ENCODE measurements around the gene CTNNBIP1. TPM values are rescaled to one million over a fixed set of nuclear protein-coding genes. Genes with fewer than 3 reads are reported as not detected.

Gene CTNNBIP1
- total RNA-seq, 3 donors from 2014 or later (not counting 1 experiment from before 2014, with no cell fraction given): 26.4 to 31.0 (median 29.8) TPM

DNA sequence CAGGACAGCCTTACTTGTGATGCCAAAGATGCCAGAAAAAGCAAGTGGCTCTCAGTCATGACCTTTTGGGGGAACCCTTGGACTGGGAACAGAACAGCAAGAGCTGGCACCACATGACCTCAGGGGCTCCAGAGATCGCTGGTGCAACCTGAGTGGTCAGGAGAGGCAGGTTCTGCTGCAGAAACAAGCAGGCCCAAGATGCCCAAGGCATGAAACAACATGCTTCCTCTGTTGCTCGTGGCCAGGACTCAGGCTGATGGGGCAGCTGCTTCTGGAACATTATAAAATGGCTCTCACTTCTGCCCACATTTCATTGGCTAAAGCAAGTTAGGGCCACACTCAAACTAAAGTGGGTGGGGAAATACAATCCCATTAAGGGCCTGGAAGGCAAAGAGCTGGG is 68.6 kb downstream of the CTNNBIP1 start:
- DNase-seq: no peak
- Mint-ChIP-seq H3K9me3 (no peaks in the 10 kb centered on the region), H3K4me1 (no peaks in the 10 kb centered on the region), H3K4me3 (no peak overlapping the region), H3K27me3 (ENCODE audit: low read depth in 2 of 2) (no peaks in the 10 kb centered on the region), H3K36me3 (no peaks in the 10 kb centered on the region), H3K27ac (no peak overlapping the region)
- Histone ChIP-seq H3K27ac (ENCODE audit: low read length) (no peak overlapping the region), H3K4me1 (ENCODE audit: control insufficient read depth, insufficient read depth, low read length) (no peaks in the 10 kb centered on the region), H3K36me3 (ENCODE audit: control insufficient read depth, insufficient read depth, low read length) (no peaks in the 10 kb centered on the region), H3K4me3 (ENCODE audit: low read length) (no peak overlapping the region), H3K9me3 (ENCODE audit: control insufficient read depth, insufficient read depth, low read length) (no peaks in the 10 kb centered on the region), H3K27me3 (ENCODE audit: control insufficient read depth, insufficient read depth, low read length) (no peaks in the 10 kb centered on the region)
- TF ChIP-seq, protein P1, sequence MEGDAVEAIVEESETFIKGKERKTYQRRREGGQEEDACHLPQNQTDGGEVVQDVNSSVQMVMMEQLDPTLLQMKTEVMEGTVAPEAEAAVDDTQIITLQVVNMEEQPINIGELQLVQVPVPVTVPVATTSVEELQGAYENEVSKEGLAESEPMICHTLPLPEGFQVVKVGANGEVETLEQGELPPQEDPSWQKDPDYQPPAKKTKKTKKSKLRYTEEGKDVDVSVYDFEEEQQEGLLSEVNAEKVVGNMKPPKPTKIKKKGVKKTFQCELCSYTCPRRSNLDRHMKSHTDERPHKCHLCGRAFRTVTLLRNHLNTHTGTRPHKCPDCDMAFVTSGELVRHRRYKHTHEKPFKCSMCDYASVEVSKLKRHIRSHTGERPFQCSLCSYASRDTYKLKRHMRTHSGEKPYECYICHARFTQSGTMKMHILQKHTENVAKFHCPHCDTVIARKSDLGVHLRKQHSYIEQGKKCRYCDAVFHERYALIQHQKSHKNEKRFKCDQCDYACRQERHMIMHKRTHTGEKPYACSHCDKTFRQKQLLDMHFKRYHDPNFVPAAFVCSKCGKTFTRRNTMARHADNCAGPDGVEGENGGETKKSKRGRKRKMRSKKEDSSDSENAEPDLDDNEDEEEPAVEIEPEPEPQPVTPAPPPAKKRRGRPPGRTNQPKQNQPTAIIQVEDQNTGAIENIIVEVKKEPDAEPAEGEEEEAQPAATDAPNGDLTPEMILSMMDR (IDR thresholded peaks at IDR 0.05): no peak
- intact Hi-C loops (cut with micrococcal nuclease): no loop called here
- WGBS (ENCODE audit: insufficient coverage): 87% methylated on average over 2 of the region's 2 CpGs
- no peak for ATAC-seq

DNA sequence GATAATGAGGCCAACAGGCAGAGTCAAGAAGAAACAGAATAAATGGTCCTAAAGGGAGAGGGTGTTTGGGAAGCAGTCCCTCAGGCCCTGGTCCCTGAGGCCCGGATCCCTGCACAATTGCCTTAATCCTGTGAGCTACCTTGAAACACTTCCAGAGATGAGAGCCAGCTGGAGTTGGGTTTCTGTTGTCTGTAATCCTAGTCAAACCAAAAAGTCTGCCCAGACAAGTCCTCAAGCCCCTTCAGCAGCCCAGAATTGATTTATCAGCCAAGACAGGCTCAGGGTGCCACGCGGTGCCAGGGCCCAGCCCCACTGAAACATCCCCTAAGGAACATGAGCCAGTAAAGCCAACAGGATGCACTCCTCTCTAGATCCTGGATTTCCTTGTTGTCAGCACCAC is 69.9 kb downstream of the CTNNBIP1 start:
- Histone ChIP-seq H3K4me1 (ENCODE audit: control insufficient read depth, insufficient read depth, low read length) (no peaks in the 10 kb centered on the region), H3K9me3 (ENCODE audit: control insufficient read depth, insufficient read depth, low read length) (no peaks in the 10 kb centered on the region), H3K4me3 (ENCODE audit: low read length) (no peak overlapping the region), H3K36me3 (ENCODE audit: control insufficient read depth, insufficient read depth, low read length) (no peaks in the 10 kb centered on the region), H3K27me3 (ENCODE audit: control insufficient read depth, insufficient read depth, low read length) (no peaks in the 10 kb centered on the region), H3K27ac (ENCODE audit: low read length) (no peak overlapping the region)
- ATAC-seq (no peak), DNase-seq (no peak)
- TF ChIP-seq, protein P1 (IDR thresholded peaks at IDR 0.05): no peak
- 95% methylated on average over 3 of the region's 3 CpGs for WGBS (ENCODE audit: insufficient coverage)
- Mint-ChIP-seq H3K9me3 (no peaks in the 10 kb centered on the region), H3K4me1 (no peaks in the 10 kb centered on the region), H3K36me3 (no peaks in the 10 kb centered on the region), H3K27ac (no peak overlapping the region), H3K27me3 (ENCODE audit: low read depth in 2 of 2) (no peaks in the 10 kb centered on the region), H3K4me3 (no peak overlapping the region)
- intact Hi-C loops (cut with micrococcal nuclease): no loop called here

DNA sequence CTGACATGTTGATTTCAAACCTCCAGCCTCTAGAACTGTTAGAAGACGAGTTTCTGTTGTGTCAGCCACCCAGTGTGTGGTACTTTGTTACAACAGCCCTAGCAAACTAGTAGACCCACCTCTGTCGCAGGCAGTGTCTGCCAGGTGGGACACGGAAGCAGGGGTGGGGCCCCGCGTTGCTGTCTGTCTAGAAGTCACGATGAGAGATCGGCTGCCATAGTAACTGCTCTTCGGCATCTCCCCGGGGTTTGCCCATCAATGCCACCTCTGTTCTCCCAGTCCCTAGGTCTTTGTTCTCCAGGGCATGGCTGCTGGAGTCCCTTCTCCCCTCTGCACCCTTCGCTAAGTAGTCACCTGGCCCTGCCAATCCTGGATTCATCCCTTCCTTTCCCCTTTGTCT is 71.1 kb downstream of the CTNNBIP1 start:
- TF ChIP-seq, protein P1 (IDR thresholded peaks at IDR 0.05): no peak
- 96% methylated on average over 10 of the region's 10 CpGs for WGBS (ENCODE audit: insufficient coverage)
- no peak overlapping the region for H3K27ac Mint-ChIP-seq
- Histone ChIP-seq H3K9me3 (ENCODE audit: control insufficient read depth, insufficient read depth, low read length) (no peaks in the 10 kb centered on the region), H3K27me3 (ENCODE audit: control insufficient read depth, insufficient read depth, low read length) (no peaks in the 10 kb centered on the region), H3K4me1 (ENCODE audit: control insufficient read depth, insufficient read depth, low read length) (peaks cover 6% of the 10 kb centered on the region), H3K36me3 (ENCODE audit: control insufficient read depth, insufficient read depth, low read length) (no peaks in the 10 kb centered on the region), H3K4me3 (ENCODE audit: low read length) (no peak overlapping the region), H3K27ac (ENCODE audit: low read length) (no peak overlapping the region)
- H3K9me3 Mint-ChIP-seq: no peaks in the 10 kb centered on the region
- ATAC-seq (no peak), DNase-seq (no peak)
- H3K4me1 Mint-ChIP-seq: peaks cover 0 to 6% of the 10 kb centered on the region in 2 donors
- intact Hi-C loops (cut with micrococcal nuclease): no loop called here
- H3K27me3 Mint-ChIP-seq (ENCODE audit: low read depth in 2 of 2): no peaks in the 10 kb centered on the region
- no peak overlapping the region for H3K4me3 Mint-ChIP-seq
- H3K36me3 Mint-ChIP-seq: no peaks in the 10 kb centered on the region

DNA sequence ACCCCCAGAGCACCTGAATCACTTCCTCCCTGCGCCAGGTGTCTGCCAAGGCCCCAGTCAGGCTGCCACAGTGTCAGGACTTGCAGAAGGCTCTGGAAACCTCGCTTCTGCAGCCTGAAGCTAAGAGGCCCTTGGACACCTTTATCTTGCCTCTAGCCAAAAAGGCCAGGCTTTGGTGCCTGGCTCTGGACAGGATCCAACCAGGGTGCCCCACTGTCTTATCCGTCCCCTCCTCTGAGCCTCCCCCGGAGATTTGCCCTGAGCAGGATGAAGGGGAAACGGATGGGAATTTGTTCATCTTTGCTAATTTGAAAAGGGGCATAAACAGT is 73.5 kb downstream of the CTNNBIP1 start:
- no peaks in the 10 kb centered on the region for H3K27me3 ChIP-seq (ENCODE audit: control insufficient read depth, insufficient read depth, low read length)
- WGBS (ENCODE audit: insufficient coverage): 86% methylated on average over 5 of the region's 5 CpGs
- TF ChIP-seq, protein P1 (IDR thresholded peaks at IDR 0.05): no peak
- peaks cover 13% of the 10 kb centered on the region for H3K4me1 ChIP-seq (ENCODE audit: control insufficient read depth, insufficient read depth, low read length)
- no peak for DNase-seq
- no peak overlapping the region for H3K27ac ChIP-seq (ENCODE audit: low read length)
- Mint-ChIP-seq H3K27me3 (ENCODE audit: low read depth in 2 of 2) (no peaks in the 10 kb centered on the region), H3K36me3 (no peaks in the 10 kb centered on the region), H3K4me3 (no peak overlapping the region), H3K4me1 (peaks cover 0 to 16% of the 10 kb centered on the region in 2 donors), H3K27ac (no peak overlapping the region), H3K9me3 (no peaks in the 10 kb centered on the region)
- intact Hi-C loops (cut with micrococcal nuclease): no loop called here
- no peak overlapping the region for H3K4me3 ChIP-seq (ENCODE audit: low read length)
- ATAC-seq: no peak
- no peaks in the 10 kb centered on the region for H3K36me3 ChIP-seq (ENCODE audit: control insufficient read depth, insufficient read depth, low read length)
- H3K9me3 ChIP-seq (ENCODE audit: control insufficient read depth, insufficient read depth, low read length): no peaks in the 10 kb centered on the region
